ENCODE results near the gene LPP. TPM values are rescaled to one million over a fixed set of nuclear protein-coding genes. Genes with fewer than 3 reads are reported as not detected.

LPP gene
- total RNA-seq, 1 experiment from 2014 or later: 120 TPM

DNA sequence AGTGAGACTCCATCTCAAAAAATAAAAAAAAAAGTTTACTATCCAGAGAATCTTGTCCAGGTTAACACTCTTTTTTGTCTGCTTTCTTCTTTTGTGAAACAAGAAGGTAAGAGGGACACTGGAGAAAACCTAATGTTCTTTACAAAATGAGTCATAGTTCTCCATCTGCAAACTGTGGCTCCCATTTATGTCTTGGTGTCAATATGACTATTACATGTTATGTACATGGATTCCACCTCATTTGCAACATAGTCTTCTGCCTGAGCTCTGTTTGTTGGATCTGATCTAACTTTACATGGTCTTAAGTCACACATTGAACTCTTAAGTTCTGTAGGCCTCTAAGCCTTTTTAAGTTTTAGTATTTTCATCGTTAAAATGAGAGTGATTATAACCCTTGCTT, 596.7 kb downstream of the LPP start:
- ChIA-PET POLR2A (no interaction called here), CTCF (no interaction called here)
- BruUV-seq (replicated peaks): no TSS peak
- Mint-ChIP-seq H3K4me3 (ENCODE audit: unreplicated experiment) (no peak overlapping the region), H3K27me3 (ENCODE audit: insufficient read depth, unreplicated experiment) (no peaks in the 10 kb centered on the region), H3K4me1 (ENCODE audit: low read depth, unreplicated experiment) (peaks cover 26% of the 10 kb centered on the region), H3K9me3 (ENCODE audit: unreplicated experiment) (no peaks in the 10 kb centered on the region), H3K27ac (ENCODE audit: unreplicated experiment) (peak overlapping the region; percentile 63), H3K36me3 (ENCODE audit: insufficient read depth, unreplicated experiment) (peaks cover 8% of the 10 kb centered on the region)
- intact Hi-C loops (cut with micrococcal nuclease; ENCODE audit: unreplicated experiment): no loop called here
- DNase-seq: no peak
- Histone ChIP-seq H3K36me3 (ENCODE audit: control insufficient read depth, insufficient read depth, low read length) (no peaks in the 10 kb centered on the region; the same call in 1 of the 2 replicates), H3K9me3 (no peaks in the 10 kb centered on the region; the same call in 1 of the 2 replicates), H3K4me3 (ENCODE audit: low read depth, low read length) (no peak overlapping the region), H3K27me3 (replicated peaks; ENCODE audit: control insufficient read depth, insufficient read depth, low read length) (no peaks in the 10 kb centered on the region), H3K4me1 (peaks cover 35% of the 10 kb centered on the region)
- TF ChIP-seq, protein P1, sequence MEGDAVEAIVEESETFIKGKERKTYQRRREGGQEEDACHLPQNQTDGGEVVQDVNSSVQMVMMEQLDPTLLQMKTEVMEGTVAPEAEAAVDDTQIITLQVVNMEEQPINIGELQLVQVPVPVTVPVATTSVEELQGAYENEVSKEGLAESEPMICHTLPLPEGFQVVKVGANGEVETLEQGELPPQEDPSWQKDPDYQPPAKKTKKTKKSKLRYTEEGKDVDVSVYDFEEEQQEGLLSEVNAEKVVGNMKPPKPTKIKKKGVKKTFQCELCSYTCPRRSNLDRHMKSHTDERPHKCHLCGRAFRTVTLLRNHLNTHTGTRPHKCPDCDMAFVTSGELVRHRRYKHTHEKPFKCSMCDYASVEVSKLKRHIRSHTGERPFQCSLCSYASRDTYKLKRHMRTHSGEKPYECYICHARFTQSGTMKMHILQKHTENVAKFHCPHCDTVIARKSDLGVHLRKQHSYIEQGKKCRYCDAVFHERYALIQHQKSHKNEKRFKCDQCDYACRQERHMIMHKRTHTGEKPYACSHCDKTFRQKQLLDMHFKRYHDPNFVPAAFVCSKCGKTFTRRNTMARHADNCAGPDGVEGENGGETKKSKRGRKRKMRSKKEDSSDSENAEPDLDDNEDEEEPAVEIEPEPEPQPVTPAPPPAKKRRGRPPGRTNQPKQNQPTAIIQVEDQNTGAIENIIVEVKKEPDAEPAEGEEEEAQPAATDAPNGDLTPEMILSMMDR (IDR thresholded peaks at IDR 0.05; ENCODE audit: insufficient read depth in 1 of 2, low read depth in 1 of 2, low read length in 1 of 2, severe bottlenecking in 1 of 2, unreplicated experiment in 1 of 2): no peak

DNA sequence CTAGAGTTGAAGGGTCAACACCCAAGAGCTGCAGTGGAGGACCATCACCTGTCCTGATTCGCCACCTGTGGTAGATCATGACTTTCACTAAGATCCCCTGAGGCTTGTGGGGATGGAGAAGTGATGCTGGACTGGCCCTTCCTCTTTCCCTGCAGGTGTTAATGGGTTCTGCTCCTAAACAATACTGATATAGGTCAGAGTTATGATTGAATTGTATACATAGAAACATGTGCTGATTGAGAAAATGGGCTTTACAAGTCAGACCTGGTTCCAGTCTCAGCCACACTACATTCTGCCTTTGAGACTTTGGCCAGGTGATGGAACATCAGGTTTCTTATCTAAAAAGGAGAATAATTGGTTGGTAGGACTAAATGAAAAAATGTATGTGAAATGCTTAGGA, 598.9 kb downstream of the LPP start:
- DNase-seq: no peak
- intact Hi-C loops (cut with micrococcal nuclease; ENCODE audit: unreplicated experiment): no loop called here

GRCh38 chr3:188754267-188754666, 600.3 kb downstream of the LPP start:
- no peaks in the 10 kb centered on the region; the same call in 1 of the 2 replicates for H3K36me3 ChIP-seq (ENCODE audit: control insufficient read depth, insufficient read depth, low read length)
- H3K27me3 ChIP-seq (replicated peaks; ENCODE audit: control insufficient read depth, insufficient read depth, low read length): no peaks in the 10 kb centered on the region
- TF ChIP-seq, protein P1 (IDR thresholded peaks at IDR 0.05; ENCODE audit: insufficient read depth in 1 of 2, low read depth in 1 of 2, low read length in 1 of 2, severe bottlenecking in 1 of 2, unreplicated experiment in 1 of 2): no peak
- no peak for DNase-seq
- no peaks in the 10 kb centered on the region; the same call in 1 of the 2 replicates for H3K9me3 ChIP-seq
- ChIA-PET CTCF (no interaction called here), POLR2A (interaction anchor here (0.7 kb wide), 1 partner anchor 811 kb away, joined by 3 read pairs; no protein-coding TSS in a partner anchor)
- BruUV-seq (replicated peaks): no TSS peak
- H3K4me3 ChIP-seq (ENCODE audit: low read depth, low read length): no peak overlapping the region
- Mint-ChIP-seq H3K27me3 (ENCODE audit: insufficient read depth, unreplicated experiment) (no peaks in the 10 kb centered on the region), H3K4me3 (ENCODE audit: unreplicated experiment) (no peak overlapping the region), H3K36me3 (ENCODE audit: insufficient read depth, unreplicated experiment) (no peaks in the 10 kb centered on the region), H3K4me1 (ENCODE audit: low read depth, unreplicated experiment) (peaks cover 14% of the 10 kb centered on the region), H3K9me3 (ENCODE audit: unreplicated experiment) (no peaks in the 10 kb centered on the region), H3K27ac (ENCODE audit: unreplicated experiment) (no peak overlapping the region)
- H3K4me1 ChIP-seq: peaks cover 10% of the 10 kb centered on the region
- intact Hi-C loops (cut with micrococcal nuclease; ENCODE audit: unreplicated experiment): no loop called here

More for the DNA sequence above, 598.9 kb downstream of the LPP start:
- Mint-ChIP-seq H3K36me3 (ENCODE audit: insufficient read depth, unreplicated experiment) (no peaks in the 10 kb centered on the region), H3K4me3 (ENCODE audit: unreplicated experiment) (no peak overlapping the region), H3K27me3 (ENCODE audit: insufficient read depth, unreplicated experiment) (no peaks in the 10 kb centered on the region), H3K9me3 (ENCODE audit: unreplicated experiment) (no peaks in the 10 kb centered on the region), H3K27ac (ENCODE audit: unreplicated experiment) (no peak overlapping the region), H3K4me1 (ENCODE audit: low read depth, unreplicated experiment) (peaks cover 14% of the 10 kb centered on the region)
- H3K36me3 ChIP-seq (ENCODE audit: control insufficient read depth, insufficient read depth, low read length): no peaks in the 10 kb centered on the region; the same call in 1 of the 2 replicates
- TF ChIP-seq, protein P1 (IDR thresholded peaks at IDR 0.05; ENCODE audit: insufficient read depth in 1 of 2, low read depth in 1 of 2, low read length in 1 of 2, severe bottlenecking in 1 of 2, unreplicated experiment in 1 of 2): no peak
- no peak overlapping the region for H3K4me3 ChIP-seq (ENCODE audit: low read depth, low read length)
- no peaks in the 10 kb centered on the region for H3K27me3 ChIP-seq (replicated peaks; ENCODE audit: control insufficient read depth, insufficient read depth, low read length)
- ChIA-PET CTCF (no interaction called here), POLR2A (no interaction called here)
- BruUV-seq (replicated peaks): no TSS peak
- H3K4me1 ChIP-seq: peaks cover 15% of the 10 kb centered on the region
- no peaks in the 10 kb centered on the region; the same call in 1 of the 2 replicates for H3K9me3 ChIP-seq

Data from Caco-2 (cell line).